A549 (cell line): Measurements from ENCODE around the gene GMDS. TPM values are rescaled to one million over a fixed set of nuclear protein-coding genes. Genes with fewer than 3 reads are reported as not detected.

Experiments used
- ATAC-seq, 2 experiments: fragments of 200-7000 bp in 1 of 2; fragments of >200 bp in 1 of 2; cut with Nextera tagmentation in 1 of 2; cut with Tn5 transposase in 1 of 2; 3 replicates each; pipeline versions ENCODE4 v1.8.0 to v1.9.1; 2018 to 2020; ENCODE audit warnings: mild to moderate bottlenecking in 1 of 2, moderate library complexity in 1 of 2
- CTCF ChIA-PET: fragments of 300-600 bp; sonication (Branson Sonifier 250); formaldehyde crosslinking; extraction: SDS; loops from one replicate; lab custom pipeline; 2021; ENCODE audit warnings: antibody characterized with exemption, inconsistent platforms; lab: Yijun Ruan, JAX
- POLR2A ChIA-PET: fragments of 350-600 bp; formaldehyde crosslinking; extraction: SDS; loops from one replicate; lab custom pipeline; 2021; ENCODE audit warnings: antibody characterized with exemption, inconsistent platforms; lab: Yijun Ruan, JAX
- DNase-seq, 2 experiments: peaks; one replicate each; pipeline versions ENCODE4 v3.0.0 to v3.0.0-alpha.2; 2011 to 2016; ENCODE audit warnings: low read depth in 1 of 2, low spot score in 1 of 2
- FAIRE-seq: peaks from 2 replicates; lab custom pipeline; 2011; peaks lifted over from hg19 to GRCh38; lab: Jason Lieb, UNC
- H3K27ac ChIP-seq, 2 experiments: fragments of >200 bp; sonication (Bioruptor Twin); formaldehyde crosslinking; 3 replicates each; pipeline ENCODE4 v1.5.1; 2016 to 2017
- H3K4me1 ChIP-seq: fragments of >200 bp; sonication (Bioruptor Twin); formaldehyde crosslinking; 3 replicates; pipeline ENCODE4 v1.6.1; 2016
- H3K4me2 ChIP-seq: fragments of >200 bp; sonication (Bioruptor Twin); formaldehyde crosslinking; 3 replicates; pipeline ENCODE4 v1.6.1; 2016
- H3K4me3 ChIP-seq: fragments of >200 bp; sonication (Bioruptor Twin); formaldehyde crosslinking; 3 replicates; pipeline ENCODE4 v1.5.1; 2016
- H3K9me3 ChIP-seq: fragments of >200 bp; sonication (Bioruptor Twin); formaldehyde crosslinking; 3 replicates; pipeline ENCODE4 v1.6.1; 2016
- ATOH8 ChIP-seq: fragments of 250-450 bp; sonication (Bioruptor Pico); IDR thresholded peaks from 2 replicates; pipeline ENCODE4 v1.5.0; 2020; ENCODE audit warnings: low read depth, mild to moderate bottlenecking, moderate library complexity
- BCL3 ChIP-seq: fragments of >200 bp; sonication (Bioruptor Twin); formaldehyde crosslinking; IDR thresholded peaks from 3 replicates; pipeline ENCODE4 v1.6.1; 2016
- CBX2 ChIP-seq: fragments of 200-600 bp; sonication (generic); IDR thresholded peaks from 2 replicates; pipeline ENCODE4 v1.6.1; 2016; ENCODE audit warnings: low read depth, mild to moderate bottlenecking, borderline replicate concordance
- CEBPB ChIP-seq, 2 experiments: fragments of >200 bp in 1 of 2; sonication (Bioruptor Twin) in 1 of 2; formaldehyde crosslinking in 1 of 2; IDR thresholded peaks; 2 replicates each; pipeline ENCODE4 v1.6.1; 2012 to 2016
- CHD2 ChIP-seq: fragments of 150-350 bp; IDR thresholded peaks from 2 replicates; pipeline ENCODE4 v1.6.1; 2014; ENCODE audit warnings: low read length; ENCODE audit not compliant: partially characterized antibody
- CHD4 ChIP-seq: fragments of 200-600 bp; sonication (generic); IDR thresholded peaks from 2 replicates; pipeline ENCODE4 v1.6.1; 2016; ENCODE audit warnings: antibody characterized with exemption, mild to moderate bottlenecking, borderline replicate concordance
- CTCF ChIP-seq: fragments of >200 bp; sonication (Bioruptor Twin); formaldehyde crosslinking; IDR thresholded peaks from 3 replicates; pipeline ENCODE4 v1.5.1; 2016
- EHMT2 ChIP-seq: fragments of 200-600 bp; sonication (generic); IDR thresholded peaks from 2 replicates; pipeline ENCODE4 v1.6.1; 2016; ENCODE audit warnings: antibody characterized with exemption, low read depth, mild to moderate bottlenecking, moderate library complexity
- EP300 ChIP-seq, 2 experiments: fragments of >200 bp; sonication (Bioruptor Twin); formaldehyde crosslinking; IDR thresholded peaks; 2 replicates in 1 of 2; 3 replicates in 1 of 2; pipeline ENCODE4 v1.6.1; 2016 to 2017
- ESRRA ChIP-seq: fragments of 150-350 bp; IDR thresholded peaks from 2 replicates; pipeline ENCODE4 v1.6.1; 2014; ENCODE audit warnings: mild to moderate bottlenecking, low read length, borderline replicate concordance
- FOSB ChIP-seq: fragments of 250-450 bp; sonication (Bioruptor Pico); IDR thresholded peaks from 2 replicates; pipeline ENCODE4 v1.5.0; 2020; ENCODE audit warnings: mild to moderate bottlenecking, moderate library complexity
- GATA3 ChIP-seq: IDR thresholded peaks from 2 replicates; pipeline ENCODE4 v1.6.1; 2012; ENCODE audit warnings: borderline replicate concordance
- HES2 ChIP-seq: fragments of >200 bp; sonication (Bioruptor Twin); formaldehyde crosslinking; IDR thresholded peaks from 2 replicates; pipeline ENCODE4 v1.6.1; 2016
- HOXA7 ChIP-seq: fragments of 250-450 bp; sonication (Bioruptor Pico); IDR thresholded peaks from 2 replicates; pipeline ENCODE4 v1.5.0; 2020; ENCODE audit warnings: mild to moderate bottlenecking, moderate library complexity
- HOXB13 ChIP-seq: fragments of 250-450 bp; sonication (Bioruptor Pico); IDR thresholded peaks from 2 replicates; pipeline ENCODE4 v1.5.0; 2020; ENCODE audit warnings: low read depth, mild to moderate bottlenecking, moderate library complexity
- HOXB5 ChIP-seq: fragments of 250-450 bp; sonication (Bioruptor Pico); IDR thresholded peaks from 2 replicates; pipeline ENCODE4 v1.5.0; 2020; ENCODE audit warnings: mild to moderate bottlenecking, moderate library complexity
- JUN ChIP-seq, 2 experiments: fragments of >200 bp; sonication (Bioruptor Twin); formaldehyde crosslinking; IDR thresholded peaks; 2 replicates in 1 of 2; 3 replicates in 1 of 2; pipeline ENCODE4 v1.6.1; 2016 to 2017
- MAX ChIP-seq: IDR thresholded peaks from 2 replicates; pipeline ENCODE4 v1.6.1; 2012
- MYC ChIP-seq: IDR thresholded peaks from 2 replicates; pipeline ENCODE4 v1.6.1; 2012; ENCODE audit warnings: mild to moderate bottlenecking, inconsistent platforms, low read length, improper control_type of control experiment, borderline replicate concordance
- NFE2L2 ChIP-seq: fragments of 150-350 bp; conservative IDR thresholded peaks from 2 replicates; pipeline ENCODE4 v1.6.1; 2014; ENCODE audit warnings: low read length
- NR3C1 ChIP-seq: fragments of >200 bp; sonication (Bioruptor Twin); formaldehyde crosslinking; IDR thresholded peaks from 3 replicates; pipeline ENCODE4 v1.6.1; 2017
- POLR2AphosphoS2 ChIP-seq: conservative IDR thresholded peaks from 2 replicates; pipeline ENCODE4 v1.6.1; 2012; ENCODE audit warnings: low read length, improper control_type of control experiment, inconsistent platforms
- RARB ChIP-seq: fragments of 250-450 bp; sonication (Bioruptor Pico); IDR thresholded peaks from 2 replicates; pipeline ENCODE4 v1.8.0; 2021; ENCODE audit warnings: mild to moderate bottlenecking, moderate library complexity
- RFX5 ChIP-seq: fragments of 450-650 bp; IDR thresholded peaks from 2 replicates; pipeline ENCODE4 v1.7.1; 2014; ENCODE audit warnings: antibody characterized with exemption, mild to moderate bottlenecking, moderate library complexity
- SREBF2 ChIP-seq: fragments of 450-650 bp; IDR thresholded peaks from 2 replicates; pipeline ENCODE4 v1.6.1; 2014; ENCODE audit warnings: mild to moderate bottlenecking, moderate library complexity
- TFCP2L1 ChIP-seq: fragments of 250-450 bp; sonication (Bioruptor Pico); IDR thresholded peaks from 2 replicates; pipeline ENCODE4 v1.5.0; 2021; ENCODE audit warnings: mild to moderate bottlenecking
- TP53 ChIP-seq: fragments of 250-450 bp; sonication (Bioruptor Pico); IDR thresholded peaks from 2 replicates; pipeline ENCODE4 v1.5.0; 2021; ENCODE audit warnings: mild to moderate bottlenecking, moderate library complexity
- WGBS: methylation state at CpG from one replicate; pipeline ENCODE4 v1.1.6; 2017; ENCODE audit errors: missing lambda C conversion rate; 5-methylcytosine and 5-hydroxymethylcytosine counted together
- polyA plus RNA-seq, 4 experiments: library from polyadenylated mRNA; depleted of rRNA in 3 of 4; stranded (reverse); fragments of >200 nt; fragmentation: RNase III in 1 of 4; extraction: RNeasy Plus Mini Kit Qiagen cat#74134 plus additional on column Dnase treatment in 1 of 4; gene quantifications; 2 replicates in 3 of 4; 3 replicates in 1 of 4; pipeline ENCODE4 v1.2.3, GENCODE V29; 2011 to 2017

GMDS gene
- polyA plus RNA-seq, 2 of the 4 experiments (the other 2 are of a cell fraction): 9.9 to 12.4 TPM

GRCh38 chr6:1949538-1949937, 295.9 kb downstream of the GMDS start:
- ChIA-PET POLR2A (no interaction called here), CTCF (no interaction called here)
- DNase-seq: no peak
- H3K4me2 ChIP-seq: no peak overlapping the region
- TF ChIP-seq HES2: no peak
- no peak for TF ChIP-seq RARB (CRISPR knock-in tag)
- TF ChIP-seq SREBF2: no peak
- TF ChIP-seq HOXB5 (CRISPR knock-in tag): no peak
- no peak for TF ChIP-seq CHD4
- no peak for TF ChIP-seq CHD2
- TF ChIP-seq POLR2AphosphoS2: no peak
- no peak for TF ChIP-seq ESRRA
- no peak for TF ChIP-seq CEBPB (IDR thresholded peaks at IDR 0.05)
- no peak for TF ChIP-seq FOSB
- TF ChIP-seq CTCF: no peak
- TF ChIP-seq RFX5: no peak
- ATAC-seq: no peak
- WGBS: 100% methylated on average over 2 of the region's 2 CpGs
- H3K4me3 ChIP-seq: no peak overlapping the region
- H3K4me1 ChIP-seq: 0 out of 3 replicates have a peak, but pooled peaks cover 10% of the 10 kb centered on the region
- H3K9me3 ChIP-seq: no peaks in the 10 kb centered on the region
- FAIRE-seq: no peak
- no peak overlapping the region for H3K27ac ChIP-seq

GRCh38 chr6:1947922-1948321, 297.5 kb downstream of the GMDS start:
- Histone ChIP-seq H3K4me1 (0 out of 3 replicates have a peak, but pooled peaks cover 7% of the 10 kb centered on the region), H3K9me3 (no peaks in the 10 kb centered on the region), H3K4me3 (no peak overlapping the region), H3K27ac (no peak overlapping the region)
- no peak for ATAC-seq
- ChIA-PET CTCF (no interaction called here), POLR2A (no interaction called here)
- FAIRE-seq: no peak
- WGBS: 80% methylated on average over 4 of the region's 4 CpGs
- TF ChIP-seq NFE2L2: no peak
- TF ChIP-seq BCL3: no peak
- TF ChIP-seq JUN (IDR thresholded peaks at IDR 0.05): no peak
- no peak for TF ChIP-seq HOXA7 (CRISPR knock-in tag)
- TF ChIP-seq MAX: no peak
- no peak for TF ChIP-seq ATOH8 (CRISPR knock-in tag)
- TF ChIP-seq, all 56 proteins: peak for 0
- DNase-seq: no peak
- H3K4me2 ChIP-seq: no peak overlapping the region

- ATAC-seq (no peak), DNase-seq (no peak), FAIRE-seq (no peak)
- ChIA-PET CTCF (interaction anchor here (1.0 kb wide), 1 partner anchor 188 kb away, joined by 3 read pairs; no protein-coding TSS in a partner anchor), POLR2A (no interaction called here)
- no peaks in the 10 kb centered on the region for H3K9me3 ChIP-seq
- no peak overlapping the region for H3K4me2 ChIP-seq
- H3K4me3 ChIP-seq: no peak overlapping the region
- no peak overlapping the region for H3K27ac ChIP-seq
- TF ChIP-seq EP300 (IDR thresholded peaks at IDR 0.05) (no peak), HOXA7 (CRISPR knock-in tag) (no peak), TFCP2L1 (CRISPR knock-in tag) (no peak), TP53 (no peak), SREBF2 (no peak), GATA3 (no peak), MYC (no peak), NR3C1 (no peak), HOXB13 (CRISPR knock-in tag) (no peak), EHMT2 (no peak), JUN (IDR thresholded peaks at IDR 0.05) (no peak), MAX (no peak), CBX2 (no peak), BCL3 (no peak), ATOH8 (CRISPR knock-in tag) (no peak)
- no peaks in the 10 kb centered on the region for H3K4me1 ChIP-seq
- 82% methylated on average over 3 of the region's 3 CpGs for WGBS
Observed at GRCh38 chr6:1946583-1946982, 298.8 kb downstream of the GMDS start.
